Measurements from ENCODE around the gene SLC19A1.

The SLC19A1 gene

DNA sequence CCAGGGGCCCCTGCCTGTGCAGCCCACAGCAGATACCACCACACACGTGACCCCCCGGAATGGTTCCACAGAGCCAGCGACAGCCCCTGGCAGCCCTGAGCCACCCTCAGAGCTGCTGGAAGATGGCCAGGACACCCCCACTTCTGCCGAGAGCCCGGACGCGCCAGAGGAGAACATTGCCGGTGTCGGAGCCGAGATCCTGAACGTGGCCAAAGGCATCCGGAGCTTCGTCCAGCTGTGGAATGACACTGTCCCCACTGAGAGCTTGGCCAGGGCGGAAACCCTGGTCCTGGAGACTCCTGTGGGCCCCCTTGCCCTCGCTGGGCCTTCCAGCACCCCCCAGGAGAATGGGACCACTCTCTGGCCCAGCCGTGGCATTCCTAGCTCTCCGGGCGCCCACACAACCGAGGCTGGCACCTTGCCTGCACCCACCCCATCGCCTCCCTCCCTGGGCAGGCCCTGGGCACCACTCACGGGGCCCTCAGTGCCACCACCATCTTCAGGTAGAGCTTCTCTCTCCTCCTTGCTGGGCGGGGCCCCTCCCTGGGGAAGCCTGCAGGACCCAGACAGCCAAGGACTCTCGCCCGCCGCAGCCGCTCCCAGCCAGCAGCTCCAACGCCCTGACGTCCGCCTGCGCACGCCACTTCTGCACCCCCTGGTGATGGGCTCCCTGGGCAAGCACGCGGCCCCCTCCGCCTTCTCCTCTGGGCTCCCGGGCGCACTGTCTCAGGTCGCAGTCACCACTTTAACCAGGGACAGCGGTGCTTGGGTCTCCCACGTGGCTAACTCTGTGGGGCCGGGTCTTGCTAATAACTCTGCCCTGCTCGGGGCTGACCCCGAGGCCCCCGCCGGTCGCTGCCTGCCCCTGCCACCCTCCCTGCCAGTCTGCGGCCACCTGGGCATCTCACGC lies 86.3 kb downstream of the SLC19A1 start:
- DNase-seq (ENCODE audit: low read depth in 3 of 3, low spot score in 1 of 3): no peak

DNA sequence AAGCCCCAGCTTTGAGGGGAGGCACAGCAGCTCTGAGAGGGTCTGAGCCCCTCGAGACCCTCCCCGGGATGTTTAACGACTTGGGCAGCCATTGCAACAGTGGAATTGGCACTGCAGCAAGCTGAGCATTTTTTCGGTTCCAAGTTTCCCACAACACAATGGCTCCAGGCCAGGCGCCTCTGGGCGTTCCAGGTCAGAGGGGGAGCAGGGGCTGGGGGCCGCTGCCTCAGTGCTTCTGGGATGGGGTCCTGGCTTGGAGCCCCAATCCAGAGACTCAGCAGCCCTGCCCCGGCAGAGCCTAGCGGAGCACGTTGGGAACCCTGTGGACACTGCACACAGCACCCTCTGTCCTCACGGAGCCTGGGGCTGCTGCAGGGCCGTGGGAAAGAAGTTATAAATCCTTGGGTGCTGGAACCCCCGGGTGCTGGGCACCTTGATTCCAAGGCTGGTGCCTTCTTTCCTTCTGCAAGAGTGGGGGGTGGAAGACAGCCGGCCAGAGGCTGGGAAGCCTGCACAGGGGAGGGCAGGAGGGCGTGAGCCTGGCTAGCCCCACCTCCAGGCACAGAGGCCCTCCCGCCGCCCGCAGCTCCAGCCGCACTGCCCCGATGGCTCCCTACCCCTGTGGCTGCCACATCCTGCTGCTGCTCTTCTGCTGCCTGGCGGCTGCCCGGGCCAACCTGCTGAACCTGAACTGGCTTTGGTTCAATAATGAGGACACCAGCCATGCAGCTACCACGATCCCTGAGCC lies 87.1 kb downstream of the SLC19A1 start:
- no peak for DNase-seq (ENCODE audit: low read depth in 3 of 3, low spot score in 1 of 3)

DNA sequence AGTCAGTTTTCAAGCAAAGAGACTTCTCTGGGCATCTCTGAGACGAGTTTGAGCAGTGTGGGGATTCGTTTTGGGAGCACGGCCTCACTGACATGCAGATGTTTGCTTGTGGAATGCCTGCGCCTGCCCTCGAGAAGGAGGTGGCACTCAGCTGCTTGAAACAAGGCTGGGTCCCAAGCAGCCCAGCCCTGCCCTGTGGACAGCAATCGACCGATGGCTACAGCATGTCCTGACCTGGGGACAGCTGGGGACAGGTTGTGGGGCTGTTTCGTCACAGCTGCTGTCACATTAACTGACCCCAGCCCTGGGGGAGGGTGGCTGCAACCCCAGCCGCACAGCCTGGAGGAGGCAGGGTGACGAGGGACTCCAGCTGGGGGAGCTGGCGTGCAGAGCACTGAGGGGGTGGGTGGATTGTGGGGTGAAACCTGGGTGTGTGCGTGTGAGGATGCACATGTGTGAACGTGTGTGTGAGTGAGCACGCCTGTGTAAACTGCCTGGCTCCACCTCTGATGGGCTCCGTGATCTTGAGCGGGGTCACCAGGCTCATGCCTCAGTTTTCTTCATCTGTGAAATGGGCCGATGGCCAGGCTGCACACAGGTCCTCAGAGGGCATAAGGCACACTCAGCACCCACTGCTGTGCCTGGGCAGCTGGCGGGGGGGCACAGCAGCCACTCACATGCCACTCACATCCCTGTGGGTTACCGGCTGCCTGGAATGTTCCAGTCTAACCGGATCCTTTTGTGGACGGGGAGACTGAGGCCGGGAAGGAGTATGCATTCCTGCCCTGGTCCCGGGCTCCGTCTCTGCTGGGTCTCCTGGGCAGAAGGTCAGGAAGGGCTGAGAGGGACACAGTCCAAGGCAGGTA lies 87.9 kb downstream of the SLC19A1 start:
- no peak for DNase-seq (ENCODE audit: low read depth in 3 of 3, low spot score in 1 of 3)

DNA sequence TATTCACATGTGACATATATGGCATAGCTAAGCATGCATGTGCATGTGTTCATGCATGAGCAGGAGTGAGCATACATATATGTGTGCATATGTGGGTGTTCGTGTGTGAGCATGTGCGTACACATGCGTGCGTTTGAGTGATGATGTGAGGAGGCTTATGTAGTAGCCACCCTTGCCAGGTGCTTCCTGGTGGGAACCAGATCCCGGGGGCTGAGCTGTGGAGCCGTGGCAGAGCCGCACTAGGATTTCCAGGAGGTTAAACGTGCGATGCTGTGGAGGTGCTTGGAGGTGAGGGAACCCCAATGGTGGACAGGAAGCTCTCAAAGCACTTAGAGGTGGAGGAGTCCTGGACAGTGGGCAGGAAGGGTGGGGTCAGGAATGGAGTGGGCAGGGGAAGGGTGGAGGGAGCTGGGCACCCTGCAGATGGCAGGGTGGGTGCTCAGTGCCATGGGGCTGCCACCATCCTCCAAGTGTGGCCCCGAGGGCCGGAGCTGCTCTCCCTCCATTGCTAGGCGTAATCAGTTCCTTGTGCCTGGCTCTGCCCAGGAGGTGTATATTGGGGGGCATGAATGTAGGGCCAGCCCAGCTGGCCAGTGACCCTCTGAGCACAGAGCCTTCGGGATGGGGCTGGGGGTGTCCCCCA lies 88.8 kb downstream of the SLC19A1 start:
- DNase-seq (ENCODE audit: low read depth in 3 of 3, low spot score in 1 of 3): no peak

DNA sequence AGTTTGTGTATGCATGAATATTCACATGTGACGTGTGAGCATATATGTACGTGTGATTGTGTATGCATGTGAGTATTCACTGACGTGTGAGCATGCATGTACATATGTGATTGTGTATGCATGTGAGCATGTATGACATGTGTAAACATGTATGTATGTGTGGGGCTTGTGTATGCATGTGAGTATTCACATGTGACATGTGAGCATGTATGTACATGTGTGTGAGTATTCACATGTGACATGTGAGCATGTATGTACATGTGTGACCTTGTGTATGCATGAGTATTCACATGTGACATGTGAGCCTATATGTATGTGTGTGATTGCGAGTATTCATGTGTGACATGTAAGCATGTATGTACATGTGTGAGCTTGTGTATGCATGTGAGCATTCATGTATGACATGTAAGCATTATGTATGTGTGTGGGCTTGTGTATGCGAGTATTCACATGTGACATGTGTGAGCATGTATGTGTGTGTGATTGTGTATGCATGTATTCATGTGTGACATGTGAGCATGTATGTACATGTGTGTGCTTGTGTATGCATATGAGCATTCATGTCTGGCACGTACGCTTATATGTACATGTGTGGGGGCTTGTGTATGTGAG lies 89.4 kb downstream of the SLC19A1 start:
- no peak for DNase-seq (ENCODE audit: low read depth in 3 of 3, low spot score in 1 of 3)

DNA sequence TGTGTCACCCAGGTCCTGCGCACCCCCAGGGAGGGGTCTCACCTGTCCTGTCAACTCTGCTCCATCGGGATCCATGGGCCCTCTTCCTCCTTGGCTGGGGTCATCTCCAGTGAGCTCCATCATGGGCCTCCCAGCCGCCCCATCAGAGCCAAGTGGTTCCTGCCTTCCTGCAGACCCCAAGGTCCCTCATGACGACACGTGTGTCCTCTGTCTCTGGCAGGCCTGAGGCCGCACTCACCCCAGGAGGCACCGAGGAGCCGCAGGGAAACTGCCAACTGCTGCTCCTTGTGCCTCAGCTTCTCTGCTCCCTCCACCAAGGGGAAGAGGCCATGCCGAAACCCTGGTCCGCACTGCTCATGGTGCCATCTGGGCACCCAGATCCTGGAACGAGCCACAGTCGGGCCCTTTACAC lies 90.5 kb downstream of the SLC19A1 start:
- DNase-seq (ENCODE audit: low read depth in 3 of 3, low spot score in 1 of 3): no peak

DNA sequence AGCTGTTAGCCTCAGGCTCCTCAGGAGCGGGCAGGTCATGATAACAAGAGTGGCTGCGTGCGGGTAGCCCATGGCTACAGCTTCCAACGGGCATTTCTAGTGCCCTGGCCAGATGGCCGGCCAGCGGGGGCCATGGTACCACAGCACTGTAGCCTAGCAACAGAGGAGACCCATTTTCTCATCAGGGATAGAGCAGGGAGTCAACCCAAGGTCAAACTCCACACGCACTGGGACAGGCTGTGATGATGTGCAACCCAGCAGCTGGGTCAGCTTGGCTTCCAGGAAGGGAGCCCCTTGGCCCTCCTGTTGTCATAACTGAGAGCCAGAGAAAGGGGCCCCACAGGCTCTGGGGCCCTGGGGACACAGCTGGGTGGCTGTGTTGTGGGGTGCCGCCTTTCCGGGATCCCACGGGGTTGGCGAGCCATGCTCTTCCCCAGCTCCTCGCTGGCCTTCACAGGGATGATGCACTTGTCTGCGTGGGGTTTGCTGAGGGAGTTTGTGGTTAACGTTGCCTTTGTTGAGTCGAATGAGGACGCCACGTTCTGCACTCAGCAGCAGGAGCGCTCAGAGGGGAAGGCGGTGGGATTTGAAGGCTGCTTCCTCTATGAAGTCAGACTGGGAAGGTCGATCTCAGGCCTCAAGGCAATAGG lies 91.0 kb downstream of the SLC19A1 start:
- DNase-seq (ENCODE audit: low read depth in 3 of 3, low spot score in 1 of 3): no peak

DNA sequence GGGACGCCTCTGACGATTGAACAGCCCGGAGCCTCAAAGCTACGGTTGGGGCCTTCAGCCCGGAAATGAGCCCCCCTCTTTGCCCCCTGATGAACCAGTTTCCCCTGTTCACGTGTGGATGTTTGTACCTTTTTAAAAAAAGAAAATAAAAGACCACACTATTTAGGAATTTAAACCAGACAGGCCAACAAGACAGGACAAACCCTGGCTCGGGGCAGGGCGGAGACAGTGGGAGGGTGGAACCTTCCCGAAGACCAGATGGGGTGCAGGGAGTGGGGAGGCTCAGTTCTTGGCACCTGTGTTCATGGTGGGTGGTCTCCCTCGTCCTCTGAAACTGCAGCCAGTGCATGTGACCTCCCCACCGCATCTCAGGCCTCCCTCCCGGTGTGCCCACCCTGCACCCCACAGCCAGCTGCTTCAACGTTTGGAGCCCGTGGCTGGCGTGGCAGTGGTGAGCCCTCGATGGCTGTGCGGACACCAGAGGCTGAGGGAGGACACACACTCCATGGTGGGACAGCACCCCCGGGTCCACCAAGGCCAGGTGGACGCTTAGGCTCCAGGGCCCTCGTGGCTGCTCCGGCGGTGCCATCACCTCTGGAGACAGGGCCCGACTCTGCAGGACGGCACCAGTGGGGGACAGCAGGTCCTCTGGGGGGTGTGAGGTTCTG lies 91.7 kb downstream of the SLC19A1 start:
- DNase-seq (ENCODE audit: low read depth in 3 of 3, low spot score in 1 of 3): no peak

DNA sequence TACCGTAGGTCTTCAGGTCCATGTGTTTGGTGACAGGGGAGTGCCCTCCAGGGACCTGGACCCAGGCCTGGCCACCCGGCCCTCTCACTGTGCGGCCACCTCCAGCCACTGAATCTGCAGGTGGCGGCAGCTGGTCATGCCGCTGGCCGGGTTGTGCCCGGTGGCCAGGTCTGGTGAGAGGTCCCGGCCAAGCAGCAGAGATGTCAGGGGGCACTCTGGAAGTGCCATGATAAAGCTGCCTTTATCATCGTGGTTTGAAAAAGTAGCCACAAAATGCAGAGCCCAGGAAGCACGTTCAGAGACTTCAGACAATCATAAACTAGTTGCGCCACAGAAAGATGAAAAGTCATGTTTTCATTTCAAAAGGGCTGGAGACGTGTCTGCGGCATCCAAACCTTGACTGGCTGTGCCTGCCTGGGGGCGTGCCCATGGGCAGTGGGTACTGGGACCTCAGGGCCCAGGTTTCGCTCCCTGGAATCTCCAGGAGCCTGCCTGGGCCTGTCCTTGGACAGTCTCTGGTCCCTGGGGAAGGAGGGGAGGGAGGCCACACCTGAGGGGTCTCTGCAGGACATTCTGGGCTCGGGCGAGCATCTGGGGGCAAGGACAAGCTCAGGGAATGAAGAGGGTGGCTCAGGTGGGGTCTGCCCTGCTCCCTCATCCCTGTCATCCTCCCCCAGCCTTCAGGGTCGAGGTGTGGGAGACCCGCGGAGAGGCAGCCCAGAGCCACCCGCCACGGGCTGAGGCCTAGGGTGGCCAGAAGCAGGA lies 92.4 kb downstream of the SLC19A1 start:
- DNase-seq (ENCODE audit: low read depth in 3 of 3, low spot score in 1 of 3): no peak

DNA sequence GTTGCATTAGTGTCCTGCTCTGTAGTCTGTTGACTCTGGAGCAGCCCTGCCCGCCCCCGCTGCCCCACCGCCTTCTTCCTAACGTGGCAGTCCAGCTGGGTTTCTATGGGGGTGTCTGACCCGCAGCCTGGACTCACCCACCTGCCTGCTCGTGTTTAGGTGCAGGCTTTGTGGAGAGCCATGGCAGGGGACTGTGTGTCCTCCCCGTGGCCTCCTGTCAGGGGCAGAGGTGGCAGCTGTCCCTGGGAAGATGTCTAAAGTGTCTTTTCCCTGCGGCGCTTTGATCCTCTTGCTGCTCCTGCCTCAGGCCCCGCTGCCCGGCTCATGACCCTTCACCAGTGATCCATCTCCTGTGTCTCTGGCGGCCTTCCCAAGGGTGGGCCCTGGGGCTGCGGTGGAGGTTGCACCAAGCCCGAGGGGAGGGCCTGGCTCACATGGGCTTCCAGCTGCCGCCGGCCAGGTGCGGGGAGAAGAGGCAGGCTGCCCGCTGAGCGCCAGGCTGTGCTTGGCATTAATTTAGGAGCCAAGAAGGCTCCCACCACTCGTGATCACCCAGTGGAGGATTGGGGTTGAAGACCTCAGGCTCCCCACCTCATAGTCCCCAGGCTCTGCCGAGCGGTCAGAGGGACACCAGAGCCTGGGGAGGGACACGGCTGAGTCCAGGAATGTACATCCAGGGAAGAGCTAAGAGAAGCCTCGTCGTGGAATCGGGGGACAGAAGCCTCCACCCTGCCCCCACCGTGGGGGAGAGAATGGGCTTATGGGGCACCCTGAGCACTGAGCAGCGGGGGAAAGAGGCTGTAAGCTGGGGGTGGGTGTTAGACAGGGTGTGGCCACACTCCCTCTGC lies 93.2 kb downstream of the SLC19A1 start:
- no peak for DNase-seq (ENCODE audit: low read depth in 3 of 3, low spot score in 1 of 3)

DNA sequence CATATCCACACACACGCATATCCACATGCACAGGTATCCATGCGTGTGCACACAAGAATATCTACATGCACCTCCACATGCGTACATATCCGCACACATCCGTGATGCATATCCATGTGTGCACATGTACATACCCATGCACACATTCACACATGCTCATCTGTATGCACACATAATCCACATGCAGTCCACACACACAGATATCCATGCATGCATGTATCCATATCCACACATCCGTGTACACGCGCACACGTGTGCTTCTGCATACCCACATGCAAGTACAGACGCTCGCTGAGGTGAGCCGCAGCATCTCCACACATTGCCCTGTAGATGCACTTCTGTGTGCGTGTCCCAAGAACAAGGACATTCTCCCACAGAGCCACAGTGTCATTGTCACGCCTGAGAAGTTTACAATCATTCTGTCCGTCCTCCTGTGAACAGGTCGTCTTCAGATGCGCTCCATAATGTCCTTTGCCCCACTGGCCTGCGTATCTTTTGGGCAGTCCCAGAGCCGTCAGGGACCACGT lies 93.9 kb downstream of the SLC19A1 start:
- DNase-seq (ENCODE audit: low read depth in 3 of 3, low spot score in 1 of 3): no peak
